Upper lobe of right lung (tissue), 1 donor: ENCODE results near the gene SAV1. TPM values are rescaled to one million over a fixed set of nuclear protein-coding genes. Genes with fewer than 3 reads are reported as not detected.

Experiments
- ATAC-seq: fragments of 200-7000 bp; cut with Tn5 transposase; one replicate; pipeline ENCODE4 v1.9.1; 2020; ENCODE audit warnings: mild to moderate bottlenecking, moderate library complexity
- DNase-seq: peaks from one replicate; pipeline ENCODE4 v3.0.0-alpha.2; 2020
- H3K27ac ChIP-seq: fragments of 200-600 bp; one replicate; pipeline ENCODE4 v1.8.0; 2022
- H3K27me3 ChIP-seq: fragments of 200-600 bp; one replicate; pipeline ENCODE4 v1.8.0; 2022; ENCODE audit warnings: mild to moderate bottlenecking
- H3K36me3 ChIP-seq: fragments of 200-600 bp; one replicate; pipeline ENCODE4 v1.8.0; 2022
- H3K4me1 ChIP-seq: fragments of 200-600 bp; one replicate; pipeline ENCODE4 v1.8.0; 2022
- H3K4me3 ChIP-seq: fragments of 200-600 bp; one replicate; pipeline ENCODE4 v1.8.0; 2022; ENCODE audit warnings: mild to moderate bottlenecking
- H3K9me3 ChIP-seq: fragments of 200-600 bp; one replicate; pipeline ENCODE4 v1.8.0; 2022
- CTCF ChIP-seq: fragments of 200-600 bp; IDR thresholded peaks from one replicate; pipeline ENCODE4 v1.8.0; 2022; ENCODE audit warnings: antibody characterized with exemption
- intact Hi-C: fragments of 100-400 bp; cut with DNase I; formaldehyde crosslinking; loops from one replicate; pipeline ENCODE4 v1.11.0; 2022
- total RNA-seq: library from RNA; stranded (reverse); fragmentation: NEBNext Ultra II Directional; extraction: Animal tissue kit (Norgen Biotek cat#: 25700); gene quantifications from one replicate; pipeline ENCODE4 v1.2.1, GENCODE V29; 2021
- donor health status: DM: no; HTN: yes; CAD: no; lungs with severe emphysema.

SAV1 gene
- total RNA-seq, 1 donor from 2014 or later, result 42.8 TPM

GRCh38 chr14:50612806-50613205 lies 55.3 kb downstream of the SAV1 start:
- intact Hi-C loops, result no loop called here
- ATAC-seq, result no peak

GRCh38 chr14:50610465-50610864 lies 57.6 kb downstream of the SAV1 start:
- ATAC-seq (no peak), DNase-seq (no peak)
- intact Hi-C loops, result no loop called here
- TF ChIP-seq CTCF, result no peak
- H3K36me3 ChIP-seq, result no peaks in the 10 kb centered on the region
- H3K27ac ChIP-seq, result no peak overlapping the region
- no peaks in the 10 kb centered on the region for H3K27me3 ChIP-seq
- H3K4me1 ChIP-seq, result no peaks in the 10 kb centered on the region
- no peak overlapping the region for H3K4me3 ChIP-seq
- no peaks in the 10 kb centered on the region for H3K9me3 ChIP-seq

More at GRCh38 chr14:50612806-50613205, 55.3 kb downstream of the SAV1 start:
- Histone ChIP-seq H3K4me1 (no peaks in the 10 kb centered on the region), H3K27me3 (no peaks in the 10 kb centered on the region), H3K9me3 (no peaks in the 10 kb centered on the region), H3K4me3 (no peak overlapping the region), H3K36me3 (no peaks in the 10 kb centered on the region), H3K27ac (no peak overlapping the region)
- DNase-seq, result no peak
- no peak for TF ChIP-seq CTCF

- DNase-seq, result no peak
- no peaks in the 10 kb centered on the region for H3K27me3 ChIP-seq
- no peaks in the 10 kb centered on the region for H3K9me3 ChIP-seq
- intact Hi-C loops, result loop anchor here (10.0 kb wide), 1 partner anchor 166 kb away; no protein-coding TSS in a partner anchor
- no peak for ATAC-seq
- no peak for TF ChIP-seq CTCF
- H3K36me3 ChIP-seq, result no peaks in the 10 kb centered on the region
- H3K4me1 ChIP-seq, result no peaks in the 10 kb centered on the region
- H3K27ac ChIP-seq, result no peak overlapping the region
- no peak overlapping the region for H3K4me3 ChIP-seq
Observed at GRCh38 chr14:50608302-50608851, 59.7 kb downstream of the SAV1 start.

- DNase-seq, result no peak
- H3K36me3 ChIP-seq, result no peaks in the 10 kb centered on the region
- no peaks in the 10 kb centered on the region for H3K9me3 ChIP-seq
- H3K27me3 ChIP-seq, result no peaks in the 10 kb centered on the region
- ATAC-seq, result no peak
- no peak overlapping the region for H3K27ac ChIP-seq
- intact Hi-C loops, result loop anchor here (10.0 kb wide), 1 partner anchor 167 kb away; no protein-coding TSS in a partner anchor
- no peaks in the 10 kb centered on the region for H3K4me1 ChIP-seq
- no peak for TF ChIP-seq CTCF
- H3K4me3 ChIP-seq, result no peak overlapping the region
Observed at GRCh38 chr14:50607761-50608160, 60.3 kb downstream of the SAV1 start.

- ATAC-seq (no peak), DNase-seq (no peak)
- H3K4me1 ChIP-seq, result no peaks in the 10 kb centered on the region
- TF ChIP-seq CTCF, result no peak
- intact Hi-C loops, result loop anchor here (10.0 kb wide), 1 partner anchor 168 kb away; no protein-coding TSS in a partner anchor
- H3K27ac ChIP-seq, result no peak overlapping the region
- H3K27me3 ChIP-seq, result no peaks in the 10 kb centered on the region
- no peak overlapping the region for H3K4me3 ChIP-seq
- H3K36me3 ChIP-seq, result no peaks in the 10 kb centered on the region
- H3K9me3 ChIP-seq, result no peaks in the 10 kb centered on the region
Observed at GRCh38 chr14:50607181-50607580, 60.9 kb downstream of the SAV1 start.

GRCh38 chr14:50606468-50606867 lies 61.6 kb downstream of the SAV1 start:
- TF ChIP-seq CTCF, result no peak
- H3K27me3 ChIP-seq, result no peaks in the 10 kb centered on the region
- intact Hi-C loops, result loop anchor here (10.0 kb wide), 1 partner anchor 168 kb away; no protein-coding TSS in a partner anchor
- H3K9me3 ChIP-seq, result no peaks in the 10 kb centered on the region
- ATAC-seq, result no peak
- H3K36me3 ChIP-seq, result no peaks in the 10 kb centered on the region
- no peak overlapping the region for H3K4me3 ChIP-seq
- no peak overlapping the region for H3K27ac ChIP-seq
- no peak for DNase-seq
- no peaks in the 10 kb centered on the region for H3K4me1 ChIP-seq
